Measurements from ENCODE around the gene CHRDL1.
A peak's percentile ranks its signal among the peaks of the same experiment; 100 is the strongest.
"Not testable (repeated sequence)": the region's sequence is repeated elsewhere in the genome, so short reads cannot be mapped to it uniquely, and the experiment has no call there.

The CHRDL1 gene, protein sequence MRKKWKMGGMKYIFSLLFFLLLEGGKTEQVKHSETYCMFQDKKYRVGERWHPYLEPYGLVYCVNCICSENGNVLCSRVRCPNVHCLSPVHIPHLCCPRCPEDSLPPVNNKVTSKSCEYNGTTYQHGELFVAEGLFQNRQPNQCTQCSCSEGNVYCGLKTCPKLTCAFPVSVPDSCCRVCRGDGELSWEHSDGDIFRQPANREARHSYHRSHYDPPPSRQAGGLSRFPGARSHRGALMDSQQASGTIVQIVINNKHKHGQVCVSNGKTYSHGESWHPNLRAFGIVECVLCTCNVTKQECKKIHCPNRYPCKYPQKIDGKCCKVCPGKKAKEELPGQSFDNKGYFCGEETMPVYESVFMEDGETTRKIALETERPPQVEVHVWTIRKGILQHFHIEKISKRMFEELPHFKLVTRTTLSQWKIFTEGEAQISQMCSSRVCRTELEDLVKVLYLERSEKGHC

DNA sequence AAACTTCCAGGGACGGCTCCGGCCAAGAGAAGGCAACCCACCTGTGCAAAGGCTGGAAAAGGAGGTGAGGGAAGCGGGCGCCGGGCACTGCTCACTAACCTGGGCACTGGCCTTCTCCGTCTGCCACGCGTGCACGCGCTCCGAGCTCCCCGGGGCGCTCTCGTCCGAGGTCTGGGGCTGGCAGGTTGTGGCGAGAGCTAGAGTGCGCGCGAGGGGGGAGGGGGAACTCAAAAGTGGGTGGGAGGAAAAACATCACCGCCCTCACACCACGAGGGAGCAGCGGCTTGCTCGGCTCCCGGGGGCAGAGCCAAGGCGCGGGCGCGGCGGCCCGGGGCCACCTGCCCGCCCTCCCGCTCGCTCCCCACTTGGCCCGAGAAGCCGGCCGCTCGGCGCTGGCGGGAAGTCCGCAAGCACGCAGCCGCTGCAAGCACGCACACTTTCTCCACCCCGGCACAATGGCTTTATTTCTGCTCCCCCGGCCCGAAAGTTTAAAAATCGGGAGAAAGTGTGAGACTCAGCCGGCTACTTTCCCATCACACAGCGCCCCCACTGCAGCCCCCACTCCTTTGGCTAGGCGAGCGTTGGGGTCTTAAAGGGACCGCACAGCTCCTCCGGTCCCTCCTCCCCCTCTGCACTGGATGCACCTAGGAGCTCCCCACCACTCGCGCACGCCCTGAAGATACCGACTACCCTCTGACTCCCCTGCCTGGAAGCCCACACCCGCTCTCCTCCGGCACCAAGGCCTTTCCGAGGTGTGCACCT is at the start of gene CHRDL1:
Gene CHRDL1, minus strand, starts transcription at position 173 of the 762 bp plus-strand sequence. CDS start 3,636 bp downstream, outside the sequence.
- peak; percentile 47 for DNase-seq

DNA sequence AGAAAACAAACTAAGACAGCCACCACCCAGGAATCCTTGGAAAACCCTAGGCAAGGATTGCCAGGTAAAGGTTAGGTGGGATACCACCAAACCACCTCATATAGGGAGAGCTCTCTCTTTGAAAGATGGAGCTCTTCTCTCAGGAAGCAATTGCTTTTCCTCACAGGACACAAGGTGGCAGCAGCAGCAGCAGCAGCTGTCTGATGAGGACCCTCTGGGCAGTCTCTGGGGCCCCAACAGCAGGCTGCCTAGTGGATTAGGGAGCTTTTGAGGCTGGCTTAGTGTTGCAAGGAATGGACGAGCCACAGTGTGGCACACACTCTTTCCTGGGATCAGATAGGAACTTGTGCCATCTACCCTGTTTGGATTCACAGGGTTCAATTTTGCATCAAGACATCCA is 41.4 kb upstream of the CHRDL1 start:
- no peak for DNase-seq

DNA sequence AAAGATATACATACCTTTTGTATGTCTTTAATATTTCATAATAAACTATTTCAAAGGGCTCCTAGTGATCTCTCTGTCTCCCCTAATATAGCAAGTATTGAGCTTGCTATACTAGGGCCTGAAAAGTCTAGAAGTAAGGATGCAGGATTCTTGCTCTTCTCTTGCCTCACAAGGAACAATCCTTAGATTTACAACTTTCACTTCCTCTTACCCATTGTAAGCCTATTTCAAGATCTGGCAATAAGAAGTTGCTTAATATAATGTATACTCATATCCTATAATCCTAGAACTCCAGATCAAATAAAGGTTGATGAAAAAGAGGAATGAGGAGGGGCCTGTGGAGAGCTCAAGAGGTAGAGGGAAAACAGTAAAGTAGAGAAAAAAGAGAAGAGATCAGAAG is 40.8 kb upstream of the CHRDL1 start:
- no peak for DNase-seq

DNA sequence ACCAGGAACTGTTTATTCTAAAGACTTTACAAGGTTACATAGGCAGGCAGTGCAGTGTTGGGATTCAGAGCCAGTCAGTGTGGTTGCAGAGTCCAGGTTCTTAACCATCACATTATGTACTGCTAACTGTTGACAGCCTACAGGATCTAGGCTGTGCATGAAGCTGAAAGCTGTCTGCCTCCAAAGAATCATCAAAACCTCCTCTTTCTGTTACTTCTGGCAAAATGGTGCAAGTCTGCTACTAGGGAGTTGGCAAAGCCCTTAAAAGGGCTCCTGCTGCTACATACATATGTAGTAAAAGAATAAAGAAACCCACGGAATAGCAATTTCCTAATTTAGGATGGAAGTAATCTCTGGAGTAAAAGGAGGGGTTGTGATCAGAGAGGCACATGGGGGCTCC is 40.4 kb upstream of the CHRDL1 start:
- no peak for DNase-seq

DNA sequence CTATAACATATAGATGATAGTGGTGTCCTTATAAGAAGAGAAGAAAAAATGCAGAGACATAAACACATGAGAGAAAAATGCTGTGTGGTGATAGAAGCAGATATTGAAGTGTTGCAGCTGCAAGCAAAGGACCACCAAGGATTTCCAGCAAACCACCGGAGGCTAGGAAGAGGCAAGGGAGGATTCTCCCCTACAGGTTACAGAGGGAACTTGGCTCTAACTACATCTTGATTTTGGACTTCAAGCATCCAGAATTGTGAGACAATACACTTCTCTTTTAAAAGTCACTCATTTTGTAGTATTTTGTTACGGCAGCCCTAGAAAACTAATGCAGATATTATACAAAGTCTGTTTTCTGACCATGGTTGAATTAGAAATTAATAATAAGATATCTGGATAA is 30.4 kb upstream of the CHRDL1 start:
- DNase-seq = no peak

DNA sequence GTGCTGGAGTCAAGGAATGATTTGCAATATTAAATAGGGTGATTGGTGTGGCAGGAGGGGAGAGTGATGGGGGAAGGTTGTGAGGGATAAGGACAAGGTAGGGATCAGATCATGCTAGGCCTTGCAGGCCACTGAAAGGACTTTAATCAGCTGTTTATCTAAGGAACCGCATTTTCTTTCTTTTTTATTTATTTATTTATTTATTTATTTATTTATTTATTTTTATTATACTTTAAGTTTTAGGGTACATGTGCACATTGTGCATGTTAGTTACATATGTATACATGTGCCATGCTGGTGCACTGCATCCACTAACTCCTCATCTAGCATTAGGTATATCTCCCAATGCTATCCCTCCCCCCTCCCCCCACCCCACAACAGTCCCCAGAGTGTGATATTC is 20.9 kb upstream of the CHRDL1 start:
- DNase-seq = not testable (repeated sequence)

DNA sequence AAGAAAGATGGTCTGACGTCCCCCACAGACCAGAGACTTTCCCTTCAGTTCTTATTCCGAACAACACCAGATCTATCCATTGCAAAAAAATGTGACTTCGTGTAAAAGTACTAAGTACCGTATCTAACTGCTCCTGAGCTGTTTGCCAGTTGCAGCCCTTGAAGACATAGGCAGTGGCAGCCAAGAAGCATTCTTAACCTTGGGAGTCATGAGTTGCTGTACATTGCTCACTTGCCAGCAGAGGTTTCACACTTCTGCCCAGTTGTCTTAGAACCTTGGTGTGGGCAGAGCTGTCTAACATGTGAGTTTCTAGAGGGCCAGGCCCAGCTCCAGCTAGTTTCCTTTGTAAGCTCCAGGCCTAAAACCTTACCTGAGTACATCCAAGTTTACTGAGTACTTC is 10.5 kb upstream of the CHRDL1 start:
- DNase-seq = no peak

DNA sequence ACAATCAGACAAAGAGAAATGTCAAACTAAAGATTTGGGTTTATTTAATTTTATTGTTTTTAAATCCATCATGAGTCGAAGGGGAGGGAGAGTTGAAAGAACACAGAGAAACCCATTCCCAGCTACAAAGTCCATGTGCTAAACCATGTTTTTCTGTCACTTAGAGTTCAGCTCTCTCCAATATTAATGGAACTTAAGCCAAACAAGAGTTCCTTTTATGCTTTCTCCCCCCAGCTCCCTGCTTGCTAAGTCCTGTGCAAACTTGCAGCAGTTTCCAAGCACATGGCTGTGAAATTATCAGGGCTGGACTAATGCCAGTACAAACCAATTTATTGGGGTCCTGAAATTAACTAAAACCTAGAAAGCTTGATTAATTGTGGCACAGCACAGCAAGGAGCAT is 9.7 kb upstream of the CHRDL1 start:
- no peak for DNase-seq

DNA sequence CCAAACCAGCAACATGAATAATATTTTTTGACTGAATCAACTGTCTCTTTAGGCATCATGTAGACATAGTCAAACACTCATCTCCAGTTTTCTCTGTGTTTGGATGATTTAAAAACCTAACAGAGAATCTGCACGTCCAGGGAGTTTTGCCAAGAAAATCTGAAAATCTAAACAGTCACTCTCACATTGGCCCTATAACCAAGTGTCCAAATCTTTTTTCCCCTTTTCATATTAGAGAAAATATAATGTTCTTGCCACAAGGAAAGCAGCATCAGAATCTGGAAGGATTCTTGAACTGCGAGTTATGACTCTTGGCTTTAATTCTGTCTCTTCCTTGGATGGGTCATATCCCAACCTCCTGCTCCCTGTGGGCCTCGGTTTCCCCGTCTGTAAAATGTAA is 8.8 kb upstream of the CHRDL1 start:
- no peak for DNase-seq

DNA sequence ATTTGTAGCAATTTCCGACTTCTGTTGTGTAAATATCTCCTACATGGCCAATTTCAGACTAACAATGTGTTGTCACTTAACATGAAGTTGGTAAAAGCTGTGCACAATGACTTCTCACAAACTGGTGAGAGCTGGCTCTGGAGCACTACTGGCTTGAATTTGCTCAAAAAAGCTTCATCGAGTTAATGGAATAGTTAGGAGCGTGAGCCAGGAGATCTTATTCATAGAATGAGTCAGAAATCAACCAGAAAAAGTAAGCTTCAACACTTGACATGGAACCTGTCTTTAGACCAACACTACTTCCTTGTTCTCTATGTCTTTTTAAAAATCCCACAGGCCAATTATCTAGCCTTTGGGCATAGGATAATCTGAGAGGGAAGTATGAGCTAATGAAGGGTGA is 7.9 kb upstream of the CHRDL1 start:
- no peak for DNase-seq

DNA sequence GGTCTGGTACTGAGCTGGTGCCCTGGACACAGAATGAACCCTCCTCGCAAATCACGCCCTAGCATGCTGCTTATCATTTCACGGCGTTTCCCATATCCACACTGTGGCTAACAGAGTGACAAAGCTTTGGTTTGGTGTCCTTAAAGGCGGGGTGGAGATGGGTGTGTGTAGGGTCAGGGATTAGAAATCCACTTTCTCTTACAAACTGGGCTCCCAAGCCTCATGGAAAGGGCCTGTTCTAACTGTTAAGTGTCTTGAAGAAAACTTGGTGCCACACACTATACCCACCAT is 735 bp upstream of the CHRDL1 start:
- DNase-seq = no peak

DNA sequence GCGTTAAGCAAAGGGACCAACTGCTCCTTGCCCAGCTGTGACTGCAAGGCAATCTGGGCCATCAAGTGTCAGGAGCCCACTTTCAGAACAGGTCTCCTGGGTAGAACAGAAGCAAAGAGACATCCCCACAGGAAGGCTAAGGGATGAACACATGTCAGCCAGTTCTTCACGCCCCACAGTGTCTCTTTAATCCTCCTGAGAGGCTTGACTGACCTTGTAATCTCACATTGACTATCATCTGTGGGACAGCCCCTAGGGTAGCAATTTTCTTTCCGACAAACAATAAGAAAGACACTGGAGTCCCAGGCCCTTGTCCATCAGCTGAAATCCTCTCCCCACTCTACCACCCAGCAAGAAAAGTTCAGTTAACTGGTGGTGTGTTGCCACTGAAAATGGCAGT is 1.0 kb downstream of the CHRDL1 start:
- DNase-seq = no peak

DNA sequence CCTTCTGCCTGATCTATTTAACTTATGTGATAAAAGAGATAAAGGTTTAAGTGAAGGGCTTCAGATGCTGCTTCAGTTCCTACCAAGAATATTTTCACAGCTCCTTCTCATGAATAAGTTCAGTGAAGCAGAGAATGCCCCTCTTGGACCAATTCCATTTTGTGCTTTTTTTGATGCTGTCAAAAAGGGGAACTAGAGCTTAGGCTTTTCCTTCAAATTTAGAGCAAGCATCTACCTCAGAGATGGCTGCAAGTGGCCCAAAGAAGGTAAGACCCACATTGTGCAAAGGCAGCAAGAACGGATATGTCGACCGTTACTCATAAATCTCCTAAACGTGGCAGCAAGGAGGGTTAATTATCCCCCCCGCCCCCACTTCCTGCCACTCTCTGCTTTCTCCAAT is 4.5 kb downstream of the CHRDL1 start:
- no peak for DNase-seq

DNA sequence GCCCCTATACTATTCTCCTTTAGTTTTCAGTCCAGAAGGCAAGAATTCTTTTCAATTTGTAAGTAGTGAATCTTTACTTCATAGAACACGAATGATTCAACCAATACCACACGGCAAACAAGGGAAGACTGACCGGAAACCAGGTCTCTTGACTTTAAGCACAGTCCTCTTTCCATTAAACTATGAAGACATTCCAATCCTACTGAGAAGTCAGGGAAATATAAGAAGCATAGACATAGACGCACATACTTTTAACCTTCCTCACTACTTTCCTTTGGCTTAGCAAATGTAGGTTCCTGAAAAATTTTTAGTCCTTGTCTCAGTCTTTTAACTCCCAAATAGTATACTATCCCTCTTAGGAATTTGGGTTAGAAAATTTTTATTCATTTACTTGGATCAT is 9.1 kb downstream of the CHRDL1 start:
- no peak for DNase-seq

DNA sequence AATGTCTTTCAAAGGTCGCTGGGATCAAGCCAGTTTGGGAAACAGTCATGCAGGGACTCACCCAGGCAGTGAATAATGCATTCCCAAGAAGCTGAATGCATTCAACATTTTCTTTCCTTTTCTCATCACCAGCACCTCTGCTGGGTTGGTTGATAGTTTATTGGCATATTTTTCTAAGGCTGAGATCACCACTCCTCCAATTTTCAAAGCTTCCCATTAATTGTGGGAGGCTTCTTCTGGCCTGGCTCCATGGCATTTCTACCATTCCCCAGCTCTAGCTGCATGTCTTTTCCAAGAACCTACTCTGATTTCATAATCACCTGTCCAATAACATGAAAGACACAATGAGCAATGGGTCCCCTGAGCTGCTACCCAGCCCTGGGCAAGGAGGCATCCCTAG is 35.8 kb downstream of the CHRDL1 start:
- no peak for DNase-seq

DNA sequence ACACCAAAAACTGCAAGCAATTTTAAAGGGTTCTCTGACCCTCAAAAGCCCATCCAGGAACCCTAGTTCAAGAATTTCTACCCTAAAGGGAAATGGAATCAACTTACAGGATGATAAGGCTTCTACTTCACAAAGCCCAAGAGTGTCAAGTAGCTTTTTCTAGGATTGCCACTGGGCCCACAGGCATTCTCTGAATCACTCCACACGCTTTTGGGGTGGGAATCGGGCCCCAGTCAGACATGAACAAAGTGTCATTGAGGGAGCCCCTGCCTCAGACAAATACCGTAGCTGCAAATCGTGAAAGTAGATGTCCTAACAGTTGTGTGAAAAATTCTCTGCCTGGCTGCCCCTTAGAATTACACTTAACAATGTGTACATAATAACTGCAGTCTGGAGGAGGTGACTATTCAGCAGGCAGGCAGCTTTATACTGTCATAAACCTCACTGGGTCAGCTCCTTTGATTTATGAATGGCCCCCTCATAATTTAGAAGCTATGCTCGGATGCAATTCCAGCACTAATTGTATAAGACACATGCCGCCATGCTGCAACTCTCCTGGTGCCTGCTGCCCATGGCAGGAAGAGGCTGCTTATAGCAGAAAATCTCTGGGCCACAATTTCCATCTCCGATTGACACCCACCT is 36.7 kb downstream of the CHRDL1 start:
- no peak for DNase-seq

DNA sequence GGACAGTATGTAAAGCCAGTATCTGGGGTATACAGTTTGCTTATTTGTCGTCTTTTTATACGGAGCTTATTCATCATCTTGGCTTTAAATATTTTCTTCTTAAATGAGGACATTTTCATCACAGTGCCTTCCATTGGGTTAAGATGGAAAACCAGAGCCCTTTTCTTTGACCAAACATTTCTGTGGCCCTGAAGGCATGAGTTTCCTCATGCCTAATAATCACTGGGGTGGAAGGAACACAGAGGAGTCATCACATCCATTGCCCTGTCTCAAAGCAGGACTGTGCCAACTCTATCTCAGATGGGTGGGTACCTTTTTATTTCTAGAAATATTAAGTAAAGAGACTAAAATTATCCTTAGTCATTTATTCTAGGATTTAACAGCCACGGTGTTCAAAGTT is 40.0 kb downstream of the CHRDL1 start:
- no peak for DNase-seq

DNA sequence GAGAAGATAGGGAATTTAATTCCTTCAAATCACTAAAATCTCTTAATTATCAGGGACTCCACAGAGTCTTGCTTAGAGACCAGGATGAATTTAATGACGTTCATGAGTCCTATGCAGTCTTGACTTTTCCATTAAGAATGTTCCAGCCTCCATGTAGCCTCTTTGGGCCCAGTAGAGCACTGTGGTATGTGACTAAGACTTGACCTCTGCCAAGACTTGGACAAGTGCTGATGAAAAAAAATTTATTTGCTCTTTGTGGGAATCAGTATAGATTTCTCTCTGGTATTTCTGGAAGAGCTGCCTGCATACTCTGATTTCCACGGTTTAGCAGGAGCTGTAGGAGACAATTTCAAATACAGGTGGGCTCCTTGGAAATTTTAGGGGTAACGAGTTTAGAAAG is 40.6 kb downstream of the CHRDL1 start:
- DNase-seq = no peak

DNA sequence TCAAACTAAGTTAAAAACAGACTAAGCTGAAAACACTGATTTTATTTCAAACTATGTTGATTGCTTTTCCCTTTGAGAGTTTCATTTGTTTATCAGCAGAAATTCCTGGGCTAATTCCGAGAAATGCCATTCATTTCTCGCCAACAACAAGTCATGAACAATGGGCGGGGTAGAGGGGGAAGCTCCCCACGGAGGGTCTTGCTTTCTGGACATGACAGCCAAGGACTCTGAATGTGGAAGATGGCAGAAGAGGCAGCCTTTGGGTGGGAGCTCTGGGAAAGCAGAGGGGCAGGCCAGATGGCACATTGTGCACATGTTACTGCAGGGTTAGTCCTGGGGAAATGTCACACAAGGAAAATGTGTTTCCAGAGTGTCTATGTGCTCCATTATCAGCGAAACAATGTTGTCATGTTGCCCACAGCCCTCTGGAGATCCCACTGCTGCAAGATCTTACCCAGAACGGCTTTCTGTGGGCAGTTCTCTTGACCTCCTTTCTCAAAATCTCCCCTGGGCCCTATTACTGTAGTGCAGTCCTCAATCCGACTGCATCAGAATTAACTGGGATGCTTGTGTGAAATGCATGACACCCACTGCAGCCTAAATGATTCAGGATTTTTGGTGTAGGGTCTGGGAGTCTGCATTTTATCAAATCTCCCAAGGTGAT is 45.0 kb downstream of the CHRDL1 start:
- DNase-seq = no peak

DNA sequence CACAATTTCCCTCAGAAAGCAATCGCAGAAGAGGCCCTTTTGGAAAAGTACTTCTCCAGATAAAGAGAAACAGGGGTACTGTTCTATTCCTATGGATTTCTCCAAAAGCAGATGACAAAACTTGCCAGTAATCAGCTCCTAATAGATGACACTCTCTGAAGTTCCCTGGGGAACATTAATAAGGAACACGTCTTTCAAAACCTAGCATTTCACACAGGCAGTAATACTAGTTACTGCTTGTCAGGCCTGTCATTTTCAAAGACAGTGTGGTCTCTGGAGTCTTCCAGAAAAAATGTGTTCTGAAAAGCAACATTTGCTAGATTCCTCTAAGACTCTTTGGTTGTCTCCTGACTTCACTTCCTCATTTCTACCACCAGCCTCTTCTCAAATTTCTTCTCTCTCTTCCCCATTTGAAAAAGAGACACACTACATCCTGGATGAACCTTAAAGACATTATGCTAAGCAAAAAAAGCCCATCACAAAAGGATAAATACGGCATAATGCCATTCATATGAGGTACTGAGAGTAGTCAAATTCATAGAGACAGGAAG is 47.3 kb downstream of the CHRDL1 start:
- DNase-seq = no peak

DNA sequence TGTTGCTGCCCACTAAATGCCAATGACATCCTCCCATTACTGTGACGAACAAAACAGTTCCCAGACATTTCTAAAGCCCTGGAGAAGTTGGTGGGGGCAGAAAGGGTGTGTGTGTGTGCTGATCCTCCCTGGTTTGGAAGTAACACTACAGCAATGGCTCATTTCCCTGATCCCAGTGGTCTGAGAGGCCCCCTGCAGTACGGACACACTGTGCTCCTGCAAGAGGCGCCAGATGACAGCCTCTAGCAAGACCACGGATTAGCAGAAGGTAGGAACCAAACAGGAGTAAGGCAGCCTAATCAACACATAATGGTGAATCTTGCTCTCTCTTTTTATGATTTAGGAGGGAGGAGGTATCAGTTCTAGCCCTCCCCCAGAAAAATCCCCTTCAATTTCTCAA is 49.6 kb downstream of the CHRDL1 start:
- no peak for DNase-seq

DNA sequence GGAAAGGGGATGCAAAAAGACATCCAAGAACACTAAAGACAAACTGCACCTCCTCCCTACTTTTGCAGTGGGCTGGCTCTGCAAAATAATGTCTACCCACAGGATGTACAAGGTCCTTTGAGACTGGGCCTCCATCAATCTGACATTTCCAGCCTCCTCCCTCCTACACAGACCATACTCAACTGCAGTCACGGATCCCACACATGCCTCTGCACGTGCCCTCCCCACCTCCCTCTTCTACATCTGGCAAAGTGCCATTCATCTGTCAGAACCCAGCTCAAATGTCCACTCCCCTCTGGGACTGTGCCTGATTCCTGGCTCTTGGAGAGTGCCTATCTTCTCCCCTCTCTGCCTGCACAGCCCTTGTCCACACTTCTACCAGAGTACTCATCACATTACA is 50.3 kb downstream of the CHRDL1 start:
- DNase-seq = peak; percentile 28

DNA sequence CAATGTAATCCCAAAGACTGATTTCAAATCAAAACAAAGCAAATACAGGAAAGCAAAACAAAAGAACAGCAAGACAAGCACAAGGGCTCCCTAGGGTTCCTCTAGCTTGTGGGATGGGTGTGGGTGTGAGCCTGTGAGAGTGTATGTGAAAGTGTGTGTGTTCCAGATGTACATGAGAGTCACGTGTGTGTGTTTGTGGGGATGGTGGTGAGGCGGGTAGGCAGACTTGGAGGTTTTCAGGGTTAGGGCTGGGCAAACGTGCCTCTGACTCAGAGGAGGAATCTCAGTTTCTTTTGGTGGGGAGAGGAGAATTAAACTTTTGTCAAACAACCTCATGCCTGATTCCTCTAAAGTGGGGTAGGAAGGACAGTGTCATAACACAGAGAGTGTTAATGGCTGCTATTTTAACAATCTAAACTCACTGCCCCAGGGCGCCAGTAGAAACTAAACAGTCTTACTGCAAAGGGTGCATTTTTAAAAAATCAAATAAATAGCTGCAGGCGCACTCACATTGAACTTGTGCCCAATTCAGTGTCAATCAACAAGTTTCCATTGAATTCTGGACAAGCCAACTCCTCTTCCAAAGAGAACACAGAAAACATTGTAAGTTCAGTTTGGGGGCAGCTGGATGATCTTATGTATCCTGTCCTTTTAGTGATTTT is 51.8 kb downstream of the CHRDL1 start:
- DNase-seq = no peak

All from NCI-H345 (cell line).